Measurements from ENCODE around the gene CLOCK. TPM values are rescaled to one million over a fixed set of nuclear protein-coding genes. Genes with fewer than 3 reads are reported as not detected.
A peak's percentile ranks its signal among the peaks of the same experiment; 100 is the strongest.

CLOCK gene
- total and polyA plus RNA-seq, 9 of the 15 experiments (the other 6 are each of a cell fraction or from before 2014, with no cell fraction given): 3.7 to 14.4 (median 9.4) TPM

GRCh38 chr4:55546506-55546755 lies 278 bp downstream of the CLOCK start:
- WGBS (ENCODE audit: insufficient coverage, low coverage, missing lambda C conversion rate): 0% methylated on average over 6 of the region's 16 CpGs
- DNase-seq (ENCODE audit: extremely low read depth in 1 of 4, low spot score in 3 of 4) (peak in 1 of 4 experiments; percentile 76), FAIRE-seq (no peak), ATAC-seq (no peak; the same call in 2 of the 3 replicates)
- peak overlapping the region; percentile 50 for H3K4me3 ChIP-seq
- H4K20me1 ChIP-seq (replicated peaks; ENCODE audit: control insufficient read depth, insufficient read depth, low read length): no peaks in the 10 kb centered on the region
- H3K9me3 ChIP-seq (replicated peaks; ENCODE audit: control insufficient read depth, insufficient read depth, low read depth, low read length): no peaks in the 10 kb centered on the region
- peak overlapping the region; percentile 80; the same call in 1 of the 2 replicates for H3K4me2 ChIP-seq (ENCODE audit: insufficient read depth, low read length)
- peaks cover 45% of the 10 kb centered on the region for H3K79me2 ChIP-seq (ENCODE audit: control insufficient read depth, insufficient read depth, low read length)
- TF ChIP-seq BRCA1 (IDR thresholded peaks at IDR 0.05) (no peak), BRCA1 (CRISPR knock-in tag; IDR thresholded peaks at IDR 0.05) (no peak), NR2C2 (CRISPR knock-in tag; IDR thresholded peaks at IDR 0.05) (no peak), NR2C2 (tag; IDR thresholded peaks at IDR 0.05) (peak; percentile 69), POLR2H (tag; IDR thresholded peaks at IDR 0.05; ENCODE audit: low read depth) (peak; percentile 39; the same call in 1 of the 2 replicates), RBFOX2 (IDR thresholded peaks at IDR 0.05; ENCODE audit: low read depth, low read length) (0 out of 2 replicates have a peak, but pooled peaks have one; percentile 48), ZNF740 (CRISPR knock-in tag; IDR thresholded peaks at IDR 0.05) (peak; percentile 52; the same call in 1 of the 2 replicates), ZNF740 (tag; IDR thresholded peaks at IDR 0.05) (peak in 1 of 2 experiments; percentile 68; a peak in 1 of 4 replicates), PRPF4 (IDR thresholded peaks at IDR 0.05; ENCODE audit: insufficient read depth, low read depth, low read length, poor library complexity, severe bottlenecking) (peak; percentile 7), GTF2E2 (tag; IDR thresholded peaks at IDR 0.05) (0 out of 2 replicates have a peak, but pooled peaks have one; percentile 81), VEZF1 (CRISPR knock-in tag; IDR thresholded peaks at IDR 0.05) (peak; percentile 79), DMBX1 (CRISPR knock-in tag; IDR thresholded peaks at IDR 0.05; ENCODE audit: borderline replicate concordance) (no peak), TCF15 (CRISPR knock-in tag; IDR thresholded peaks at IDR 0.05) (no peak)
- TF ChIP-seq, protein P1, sequence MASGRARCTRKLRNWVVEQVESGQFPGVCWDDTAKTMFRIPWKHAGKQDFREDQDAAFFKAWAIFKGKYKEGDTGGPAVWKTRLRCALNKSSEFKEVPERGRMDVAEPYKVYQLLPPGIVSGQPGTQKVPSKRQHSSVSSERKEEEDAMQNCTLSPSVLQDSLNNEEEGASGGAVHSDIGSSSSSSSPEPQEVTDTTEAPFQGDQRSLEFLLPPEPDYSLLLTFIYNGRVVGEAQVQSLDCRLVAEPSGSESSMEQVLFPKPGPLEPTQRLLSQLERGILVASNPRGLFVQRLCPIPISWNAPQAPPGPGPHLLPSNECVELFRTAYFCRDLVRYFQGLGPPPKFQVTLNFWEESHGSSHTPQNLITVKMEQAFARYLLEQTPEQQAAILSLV (tag; IDR thresholded peaks at IDR 0.05): no peak
- TF ChIP-seq, protein P2, sequence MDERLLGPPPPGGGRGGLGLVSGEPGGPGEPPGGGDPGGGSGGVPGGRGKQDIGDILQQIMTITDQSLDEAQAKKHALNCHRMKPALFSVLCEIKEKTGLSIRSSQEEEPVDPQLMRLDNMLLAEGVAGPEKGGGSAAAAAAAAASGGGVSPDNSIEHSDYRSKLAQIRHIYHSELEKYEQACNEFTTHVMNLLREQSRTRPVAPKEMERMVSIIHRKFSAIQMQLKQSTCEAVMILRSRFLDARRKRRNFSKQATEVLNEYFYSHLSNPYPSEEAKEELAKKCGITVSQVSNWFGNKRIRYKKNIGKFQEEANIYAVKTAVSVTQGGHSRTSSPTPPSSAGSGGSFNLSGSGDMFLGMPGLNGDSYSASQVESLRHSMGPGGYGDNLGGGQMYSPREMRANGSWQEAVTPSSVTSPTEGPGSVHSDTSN (CRISPR knock-in tag; IDR thresholded peaks at IDR 0.05; ENCODE audit: low read depth): no peak
- TF ChIP-seq, protein P2 (tag; conservative IDR thresholded peaks at IDR 0.05; ENCODE audit: low read depth): no peak
- H3K9ac ChIP-seq (ENCODE audit: insufficient read depth in 1 of 2, low read depth in 2 of 2, low read length in 2 of 2): peak overlapping the region; percentile 57 to 95; a peak in 3 of 4 replicates
- peak overlapping the region; percentile 91 for H3K27ac ChIP-seq (ENCODE audit: extremely low read depth, low read depth, low read length)
- intact Hi-C loops (cut with micrococcal nuclease): loop anchor here (2.0 to 10.0 kb wide), 6 partner anchors 91 to 362 kb away; partner anchors contain the start of genes NMU and SRD5A3
- no peaks in the 10 kb centered on the region for H3K36me3 ChIP-seq (ENCODE audit: control insufficient read depth, insufficient read depth, low read length)
- H2AFZ ChIP-seq (ENCODE audit: low read depth, low read length): peak overlapping the region; percentile 82
- no peaks in the 10 kb centered on the region for H3K27me3 ChIP-seq (ENCODE audit: control insufficient read depth in 2 of 2, insufficient read depth in 2 of 2, low read length in 2 of 2)
- in situ Hi-C loops (cut with MboI): loop anchor here (10.0 kb wide), 1 partner anchor 202 kb away; the partner anchor contains the start of gene SRD5A3
- H3K9me1 ChIP-seq (ENCODE audit: control insufficient read depth, insufficient read depth, low read length): no peaks in the 10 kb centered on the region
- ChIA-PET CTCF (ENCODE audit: low intra/inter-chr PET ratio) (no interaction called here), POLR2A (interaction anchor here (0.6 kb wide), 1 partner anchor 23 kb away, joined by 3 read pairs; no protein-coding TSS in a partner anchor)
- BruUV-seq (replicated peaks): no TSS peak
- H3K4me1 ChIP-seq (replicated peaks in 1 of 2; ENCODE audit: control insufficient read depth in 2 of 2, insufficient read depth in 2 of 2, low read length in 2 of 2): peaks cover 9 to 32% of the 10 kb centered on the region in 2 experiments; a peak in 4 of 5 replicates

Data from K562 (cell line).